GM21717 (cell line): ENCODE data around the gene CDR2L.
"Not testable (repeated sequence)": the region's sequence is repeated elsewhere in the genome, so short reads cannot be mapped to it uniquely, and the experiment has no call there.

ENCODE experiments used
- ATAC-seq: cut with Tn5 transposase; IDR thresholded peaks from one replicate; pipeline ENCODE4 v1.9.1; 2021; ENCODE audit warnings: mild to moderate bottlenecking, moderate library complexity; ENCODE audit not compliant: unreplicated experiment

CDR2L gene

GRCh38 chr17:75036643-75037268 is 49.3 kb downstream of the CDR2L start:
- no peak for ATAC-seq

- ATAC-seq, result no peak
These were observed 51.8 kb downstream of the CDR2L start for GRCh38 chr17:75039238-75039637.

- no peak for ATAC-seq
These were observed 54.3 kb downstream of the CDR2L start for GRCh38 chr17:75041656-75042280.

- not testable (repeated sequence) for ATAC-seq
These were observed 56.4 kb downstream of the CDR2L start for GRCh38 chr17:75043789-75044188.

GRCh38 chr17:75044716-75045115 is 57.3 kb downstream of the CDR2L start:
- no peak for ATAC-seq

- ATAC-seq, result not testable (repeated sequence)
These were observed 58.5 kb downstream of the CDR2L start for GRCh38 chr17:75045946-75046406.

GRCh38 chr17:75046407-75047289 is 59.2 kb downstream of the CDR2L start, which contains the start of the genes ATP5PD and KCTD2:
Gene ATP5PD, minus strand, starts transcription at chr17:75046969. Its CDS starts 4,319 bp downstream, at chr17:75042650.
Gene KCTD2, plus strand, starts transcription at chr17:75047225. Its CDS starts 26 bp downstream, at chr17:75047251.
- ATAC-seq, result peak; percentile 86

- ATAC-seq, result peak; percentile 21
These were observed 60.1 kb downstream of the CDR2L start for GRCh38 chr17:75047398-75048098.

- no peak for ATAC-seq
These were observed 60.9 kb downstream of the CDR2L start for GRCh38 chr17:75048249-75048878.

GRCh38 chr17:75049057-75049456 is 61.6 kb downstream of the CDR2L start:
- ATAC-seq, result no peak

- no peak for ATAC-seq
These were observed 62.3 kb downstream of the CDR2L start for GRCh38 chr17:75049706-75050105.

GRCh38 chr17:75051941-75052340 is 64.5 kb downstream of the CDR2L start:
- no peak for ATAC-seq
